MM.1S (cell line): ENCODE measurements around the gene CBL.

Experiments used
- EZH2 ChIP-seq: fragments of 300-600 bp; sonication (generic); optimal IDR thresholded peaks from 2 replicates; pipeline ENCODE3; 2017; ENCODE audit warnings: low read depth, mild to moderate bottlenecking, antibody characterized with exemption, low read length, mixed read lengths
- EZH2phosphoT487 ChIP-seq: fragments of 300-600 bp; sonication (generic); IDR thresholded peaks from 2 replicates; pipeline ENCODE4 v1.6.1; 2018; ENCODE audit warnings: antibody characterized with exemption, low read length
- TF ChIP-seq, protein P1 (sequence below): fragments of 300-600 bp; sonication (generic); IDR thresholded peaks from 2 replicates; pipeline ENCODE4 v1.5.1; 2016; ENCODE audit warnings: antibody characterized with exemption, low read length, mixed read lengths

- no peak for TF ChIP-seq EZH2
- TF ChIP-seq, protein P1, sequence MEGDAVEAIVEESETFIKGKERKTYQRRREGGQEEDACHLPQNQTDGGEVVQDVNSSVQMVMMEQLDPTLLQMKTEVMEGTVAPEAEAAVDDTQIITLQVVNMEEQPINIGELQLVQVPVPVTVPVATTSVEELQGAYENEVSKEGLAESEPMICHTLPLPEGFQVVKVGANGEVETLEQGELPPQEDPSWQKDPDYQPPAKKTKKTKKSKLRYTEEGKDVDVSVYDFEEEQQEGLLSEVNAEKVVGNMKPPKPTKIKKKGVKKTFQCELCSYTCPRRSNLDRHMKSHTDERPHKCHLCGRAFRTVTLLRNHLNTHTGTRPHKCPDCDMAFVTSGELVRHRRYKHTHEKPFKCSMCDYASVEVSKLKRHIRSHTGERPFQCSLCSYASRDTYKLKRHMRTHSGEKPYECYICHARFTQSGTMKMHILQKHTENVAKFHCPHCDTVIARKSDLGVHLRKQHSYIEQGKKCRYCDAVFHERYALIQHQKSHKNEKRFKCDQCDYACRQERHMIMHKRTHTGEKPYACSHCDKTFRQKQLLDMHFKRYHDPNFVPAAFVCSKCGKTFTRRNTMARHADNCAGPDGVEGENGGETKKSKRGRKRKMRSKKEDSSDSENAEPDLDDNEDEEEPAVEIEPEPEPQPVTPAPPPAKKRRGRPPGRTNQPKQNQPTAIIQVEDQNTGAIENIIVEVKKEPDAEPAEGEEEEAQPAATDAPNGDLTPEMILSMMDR: no peak
- TF ChIP-seq EZH2phosphoT487: no peak
These were observed 24.3 kb upstream of the CBL start for GRCh38 chr11:119181677-119182412.
